BLaER1 (cell line): ENCODE data around the gene EFL1.
"Not testable (repeated sequence)": the region's sequence is repeated elsewhere in the genome, so short reads cannot be mapped to it uniquely, and the experiment has no call there.

Experiments
- H3K27ac ChIP-seq: shearing (Covaris generic); formaldehyde crosslinking; 2 replicates; pipeline ENCODE4 v1.8.1; 2022
- H3K27me3 ChIP-seq: shearing (Covaris generic); formaldehyde crosslinking; 2 replicates; pipeline ENCODE4 v1.8.1; 2022
- H3K36me3 ChIP-seq: shearing (Covaris generic); formaldehyde crosslinking; 2 replicates; pipeline ENCODE4 v1.8.1; 2022
- H3K4me1 ChIP-seq: shearing (Covaris generic); formaldehyde crosslinking; 2 replicates; pipeline ENCODE4 v1.8.1; 2022
- H3K4me2 ChIP-seq: shearing (Covaris generic); formaldehyde crosslinking; 2 replicates; pipeline ENCODE4 v1.8.1; 2022
- H3K4me3 ChIP-seq: shearing (Covaris generic); formaldehyde crosslinking; 2 replicates; pipeline ENCODE4 v1.8.1; 2022
- H3K9ac ChIP-seq: shearing (Covaris generic); formaldehyde crosslinking; 2 replicates; pipeline ENCODE4 v1.8.1; 2022
- H3K9me3 ChIP-seq: shearing (Covaris generic); formaldehyde crosslinking; 2 replicates; pipeline ENCODE4 v1.8.1; 2022
- H4K20me1 ChIP-seq: shearing (Covaris generic); formaldehyde crosslinking; 2 replicates; pipeline ENCODE4 v1.8.1; 2022
- Cebpa-rat ChIP-seq: shearing (Covaris generic); IDR thresholded peaks from 2 replicates; pipeline ENCODE4 v1.8.1; 2022

The EFL1 gene

GRCh38 chr15:82239685-82240391 lies 22.7 kb downstream of the EFL1 start:
- Histone ChIP-seq H3K9me3 (no peaks in the 10 kb centered on the region), H3K9ac (no peak overlapping the region), H4K20me1 (no peaks in the 10 kb centered on the region), H3K27ac (no peak overlapping the region), H3K36me3 (peaks cover 54% of the 10 kb centered on the region), H3K4me1 (peaks cover 5% of the 10 kb centered on the region; the same call in 1 of the 2 replicates), H3K4me2 (no peak overlapping the region), H3K4me3 (no peak overlapping the region), H3K27me3 (no peaks in the 10 kb centered on the region)
- TF ChIP-seq Cebpa-rat: no peak

- not testable (repeated sequence) for H3K9ac ChIP-seq, H4K20me1 ChIP-seq, H3K4me1 ChIP-seq, H3K9me3 ChIP-seq, H3K27me3 ChIP-seq, H3K27ac ChIP-seq, H3K4me2 ChIP-seq, H3K4me3 ChIP-seq
- peaks cover 49% of the 10 kb centered on the region for H3K36me3 ChIP-seq
Measured at GRCh38 chr15:82237944-82238534, 24.5 kb downstream of the EFL1 start.

DNA sequence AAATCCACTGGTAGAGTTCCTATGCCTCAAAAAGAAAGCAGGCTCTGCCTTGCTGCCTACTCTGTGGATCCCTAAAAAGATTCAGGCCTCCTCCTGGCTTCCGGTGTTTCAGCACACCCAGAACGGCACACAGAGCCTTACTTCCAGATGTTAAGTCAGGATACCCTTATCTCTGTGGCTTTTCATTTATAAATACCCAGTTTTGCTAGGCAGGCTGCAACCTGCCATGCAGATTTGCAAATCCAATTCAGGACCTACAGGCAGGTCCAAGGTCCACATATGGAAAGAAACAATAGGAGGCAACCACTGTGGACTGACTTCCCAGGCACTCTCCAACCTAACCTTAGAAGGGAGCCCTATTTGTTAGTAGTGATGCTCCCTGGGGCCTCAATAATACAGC lies 30.7 kb downstream of the EFL1 start:
- Histone ChIP-seq H4K20me1 (no peaks in the 10 kb centered on the region), H3K9ac (no peak overlapping the region), H3K9me3 (no peaks in the 10 kb centered on the region), H3K4me3 (no peak overlapping the region), H3K36me3 (peaks cover 42% of the 10 kb centered on the region), H3K27ac (no peak overlapping the region), H3K4me1 (peaks cover 11% of the 10 kb centered on the region; the same call in 1 of the 2 replicates), H3K4me2 (no peak overlapping the region), H3K27me3 (no peaks in the 10 kb centered on the region)
- TF ChIP-seq Cebpa-rat: no peak

GRCh38 chr15:82231233-82231632 lies 31.3 kb downstream of the EFL1 start:
- peaks cover 11% of the 10 kb centered on the region; the same call in 1 of the 2 replicates for H3K4me1 ChIP-seq
- no peak overlapping the region for H3K4me2 ChIP-seq
- peaks cover 46% of the 10 kb centered on the region for H3K36me3 ChIP-seq
- no peak overlapping the region for H3K9ac ChIP-seq
- no peaks in the 10 kb centered on the region for H4K20me1 ChIP-seq
- no peak overlapping the region for H3K4me3 ChIP-seq
- H3K27ac ChIP-seq: no peak overlapping the region
- no peaks in the 10 kb centered on the region for H3K27me3 ChIP-seq
- no peaks in the 10 kb centered on the region for H3K9me3 ChIP-seq
- TF ChIP-seq Cebpa-rat: no peak

DNA sequence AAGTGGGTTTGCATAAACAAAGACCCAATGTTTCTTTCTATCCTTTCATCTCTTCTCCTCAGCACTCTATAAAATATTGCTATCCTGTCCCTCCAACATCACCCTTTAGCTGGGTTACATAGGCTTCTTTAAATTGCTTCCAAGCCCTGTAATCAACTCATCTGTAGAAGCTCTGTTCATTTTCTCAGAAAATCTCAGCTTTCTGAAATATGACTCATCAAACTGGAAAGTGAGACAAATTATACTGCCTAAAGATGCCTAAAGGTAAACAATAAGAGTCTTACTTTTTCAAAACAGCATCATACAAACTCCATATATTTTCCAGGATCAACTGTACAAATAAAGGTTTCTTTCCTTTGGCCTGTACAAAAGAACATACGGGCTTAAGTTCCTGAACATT lies 33.8 kb downstream of the EFL1 start:
- H3K9ac ChIP-seq: no peak overlapping the region
- H3K4me1 ChIP-seq: peaks cover 8% of the 10 kb centered on the region; the same call in 1 of the 2 replicates
- H4K20me1 ChIP-seq: no peaks in the 10 kb centered on the region
- H3K9me3 ChIP-seq: no peaks in the 10 kb centered on the region
- no peak overlapping the region for H3K4me2 ChIP-seq
- no peak overlapping the region for H3K4me3 ChIP-seq
- no peak overlapping the region for H3K27ac ChIP-seq
- peaks cover 56% of the 10 kb centered on the region for H3K36me3 ChIP-seq
- H3K27me3 ChIP-seq: no peaks in the 10 kb centered on the region
- no peak for TF ChIP-seq Cebpa-rat

DNA sequence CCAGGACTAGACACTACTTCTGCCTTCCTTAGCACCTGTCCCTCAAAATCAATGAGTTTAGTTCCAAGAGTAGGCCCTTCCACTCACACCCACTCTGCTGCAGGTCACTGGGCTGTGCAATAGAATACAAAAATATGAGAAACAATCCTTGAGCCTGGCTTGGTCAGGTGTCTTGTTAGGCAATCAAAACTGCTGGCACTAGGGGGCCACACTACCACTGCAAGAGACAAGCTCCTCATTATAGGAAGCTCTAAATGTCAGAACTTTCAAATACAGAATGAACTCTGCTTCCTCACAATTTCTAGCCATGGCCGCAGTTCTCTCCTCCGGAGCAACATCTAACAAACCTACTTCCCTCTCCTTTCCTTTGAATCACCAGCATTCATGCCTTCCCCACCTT lies 41.0 kb downstream of the EFL1 start:
- H4K20me1 ChIP-seq, H3K9ac ChIP-seq, H3K4me3 ChIP-seq, H3K9me3 ChIP-seq, H3K27ac ChIP-seq, H3K27me3 ChIP-seq, H3K4me2 ChIP-seq, H3K4me1 ChIP-seq: not testable (repeated sequence)
- peaks cover 47% of the 10 kb centered on the region for H3K36me3 ChIP-seq

DNA sequence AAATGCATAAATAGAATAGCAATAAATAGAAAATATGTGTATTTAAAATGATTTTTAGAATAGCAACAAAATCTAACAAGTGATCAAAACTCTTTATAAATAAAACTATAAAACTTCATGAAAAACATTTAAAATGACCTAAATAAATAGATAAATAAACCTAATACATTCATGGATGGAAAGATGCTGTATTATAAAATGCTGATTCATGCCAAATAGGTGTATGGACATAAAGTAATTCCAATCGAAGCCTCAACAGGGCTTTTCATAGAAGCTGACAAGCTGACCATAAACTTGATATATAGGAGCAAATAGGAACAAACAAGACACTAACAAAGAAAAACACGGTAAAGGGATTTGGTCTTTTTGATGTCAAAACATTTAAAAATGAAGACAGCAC lies 46.4 kb downstream of the EFL1 start:
- H3K27ac ChIP-seq, H3K9me3 ChIP-seq, H3K4me2 ChIP-seq, H3K4me3 ChIP-seq, H3K27me3 ChIP-seq, H4K20me1 ChIP-seq, H3K9ac ChIP-seq, H3K4me1 ChIP-seq: not testable (repeated sequence)
- H3K36me3 ChIP-seq: peaks cover 49% of the 10 kb centered on the region

- H3K27me3 ChIP-seq: not testable (repeated sequence)
- peaks cover 28% of the 10 kb centered on the region for H3K36me3 ChIP-seq
Measured at GRCh38 chr15:82212201-82212600, 50.3 kb downstream of the EFL1 start.

GRCh38 chr15:82210066-82210597 lies 52.4 kb downstream of the EFL1 start:
- H4K20me1 ChIP-seq, H3K4me3 ChIP-seq, H3K27me3 ChIP-seq, H3K27ac ChIP-seq, H3K4me1 ChIP-seq, H3K9ac ChIP-seq, H3K9me3 ChIP-seq, H3K4me2 ChIP-seq: not testable (repeated sequence)
- H3K36me3 ChIP-seq: peaks cover 28% of the 10 kb centered on the region

More at GRCh38 chr15:82212201-82212600, 50.3 kb downstream of the EFL1 start:
- not testable (repeated sequence) for H4K20me1 ChIP-seq, H3K4me2 ChIP-seq, H3K4me3 ChIP-seq, H3K27ac ChIP-seq, H3K9me3 ChIP-seq, H3K9ac ChIP-seq, H3K4me1 ChIP-seq

- H3K27ac ChIP-seq, H3K27me3 ChIP-seq, H3K9ac ChIP-seq, H3K4me3 ChIP-seq, H3K9me3 ChIP-seq, H3K4me2 ChIP-seq, H3K4me1 ChIP-seq, H3K36me3 ChIP-seq, H4K20me1 ChIP-seq: not testable (repeated sequence)
Measured at GRCh38 chr15:82204575-82204974, 58.0 kb downstream of the EFL1 start.
